SHP77 (cell line): ENCODE results near the gene MAGEB1.
A peak's percentile ranks its signal among the peaks of the same experiment; 100 is the strongest.

Experiments
- DNase-seq, 2 experiments: peaks; one replicate each; lab custom pipeline; 2025; lab: John Stamatoyannopoulos, UW

Gene MAGEB1, protein sequence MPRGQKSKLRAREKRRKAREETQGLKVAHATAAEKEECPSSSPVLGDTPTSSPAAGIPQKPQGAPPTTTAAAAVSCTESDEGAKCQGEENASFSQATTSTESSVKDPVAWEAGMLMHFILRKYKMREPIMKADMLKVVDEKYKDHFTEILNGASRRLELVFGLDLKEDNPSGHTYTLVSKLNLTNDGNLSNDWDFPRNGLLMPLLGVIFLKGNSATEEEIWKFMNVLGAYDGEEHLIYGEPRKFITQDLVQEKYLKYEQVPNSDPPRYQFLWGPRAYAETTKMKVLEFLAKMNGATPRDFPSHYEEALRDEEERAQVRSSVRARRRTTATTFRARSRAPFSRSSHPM

DNA sequence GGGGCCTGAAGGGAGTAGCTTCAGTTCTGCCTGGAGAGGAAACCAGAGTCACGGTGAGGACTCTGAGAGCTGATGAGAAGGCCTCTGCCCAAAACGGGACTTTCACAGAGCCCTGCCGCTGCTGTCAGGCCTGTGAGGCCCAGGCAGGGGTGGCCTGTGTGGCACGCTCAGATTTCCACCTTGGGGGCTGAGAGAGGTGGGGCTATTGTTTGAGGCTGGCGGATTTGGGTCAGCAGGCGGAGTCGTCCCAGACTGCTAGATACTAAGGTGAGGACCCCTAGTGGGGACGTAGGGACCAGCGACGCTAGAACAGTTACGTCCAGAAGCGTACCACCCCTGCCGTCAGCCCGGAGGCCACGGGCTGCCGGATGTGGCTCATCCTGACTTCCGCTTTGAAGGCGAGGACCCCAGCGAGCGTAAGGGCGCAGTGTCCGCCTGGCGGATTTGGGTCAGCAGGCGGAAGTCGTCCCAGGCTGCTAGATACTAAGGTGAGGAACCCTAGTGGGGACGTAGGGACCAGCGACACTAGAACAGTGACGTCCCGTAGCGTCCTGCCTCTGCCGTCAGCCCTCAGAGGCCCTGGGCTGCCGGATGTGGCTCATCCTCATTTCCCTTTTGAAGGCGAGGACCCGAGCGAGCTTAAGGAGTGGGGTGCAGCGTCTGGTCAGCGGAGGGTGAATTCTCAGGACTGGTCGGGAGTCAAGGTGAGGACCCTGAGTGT lies at the start of gene MAGEB1:
MAGEB1 (plus strand) TSS at position 378 of the 721 bp plus-strand sequence. CDS start 3,348 bp downstream, outside the sequence.
- DNase-seq, result peak; percentile 6 to 23

DNA sequence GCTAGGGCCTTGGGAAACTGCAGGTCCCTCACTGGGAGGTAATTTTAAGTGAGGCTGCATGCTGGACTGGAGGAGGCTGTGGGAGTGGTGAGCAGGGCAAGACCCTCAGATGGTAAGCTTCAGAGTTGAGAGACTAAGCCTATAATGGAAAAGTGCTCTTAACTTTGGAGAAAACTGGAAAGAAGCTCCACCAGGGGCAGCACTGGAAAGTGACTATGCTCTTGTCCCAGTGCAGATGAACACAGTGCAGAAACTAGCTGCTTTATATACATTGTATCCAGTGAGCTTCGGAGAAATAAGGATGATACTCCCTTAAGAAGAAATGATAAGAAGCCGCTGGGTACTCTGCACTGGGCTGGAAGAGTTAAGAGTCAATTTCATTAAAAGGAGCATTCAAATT lies 34.8 kb upstream of the MAGEB1 start:
- DNase-seq, result no peak

DNA sequence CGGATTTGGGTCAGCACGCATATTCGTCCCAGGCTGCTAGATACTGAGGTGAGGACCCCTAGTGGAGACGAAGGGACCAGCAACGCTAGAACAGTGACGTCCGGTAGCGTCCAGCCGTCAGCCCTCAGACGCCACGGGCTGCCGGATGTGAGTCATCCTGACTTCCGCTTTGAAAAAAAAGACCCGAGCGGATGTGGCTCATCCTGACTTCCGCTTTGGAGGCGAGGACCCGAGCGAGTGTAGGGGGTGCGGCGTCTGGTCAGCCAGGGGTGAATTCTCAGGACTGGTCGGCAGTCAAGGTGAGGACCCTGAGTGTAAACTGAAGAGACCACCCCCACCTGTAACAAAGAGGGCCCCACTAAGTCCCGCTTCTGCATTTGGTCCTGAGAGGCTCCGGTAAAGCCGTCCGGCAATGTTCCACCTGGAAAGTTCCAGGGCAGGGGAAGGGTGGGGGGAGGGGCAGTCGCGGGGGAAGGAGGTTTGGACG lies 31.5 kb upstream of the MAGEB1 start, which contains the start of gene MAGEB2:
MAGEB2 (plus strand) TSS at position 207 of the 487 bp plus-strand sequence. CDS start 3,018 bp downstream, outside the sequence.
- peak; percentile 74 to 80 for DNase-seq

DNA sequence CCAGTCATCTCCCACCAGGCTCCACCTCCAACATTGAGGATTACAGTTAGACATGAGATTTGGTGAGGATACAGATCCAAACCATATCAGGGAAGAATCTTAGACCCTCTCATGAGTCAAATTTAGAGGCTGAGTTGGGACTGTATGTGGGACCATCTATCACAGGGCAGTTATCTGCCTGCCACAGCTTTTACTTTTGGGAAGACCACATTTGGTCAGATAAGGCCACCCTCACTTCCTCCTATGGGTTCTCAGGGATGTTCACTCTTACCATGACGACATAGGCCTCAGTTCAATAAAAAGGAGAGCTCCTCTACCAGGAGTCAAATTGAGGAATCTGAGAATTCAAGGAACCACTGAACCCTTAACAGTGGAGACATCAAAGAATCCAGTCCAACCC lies 29.5 kb upstream of the MAGEB1 start:
- DNase-seq, result no peak

DNA sequence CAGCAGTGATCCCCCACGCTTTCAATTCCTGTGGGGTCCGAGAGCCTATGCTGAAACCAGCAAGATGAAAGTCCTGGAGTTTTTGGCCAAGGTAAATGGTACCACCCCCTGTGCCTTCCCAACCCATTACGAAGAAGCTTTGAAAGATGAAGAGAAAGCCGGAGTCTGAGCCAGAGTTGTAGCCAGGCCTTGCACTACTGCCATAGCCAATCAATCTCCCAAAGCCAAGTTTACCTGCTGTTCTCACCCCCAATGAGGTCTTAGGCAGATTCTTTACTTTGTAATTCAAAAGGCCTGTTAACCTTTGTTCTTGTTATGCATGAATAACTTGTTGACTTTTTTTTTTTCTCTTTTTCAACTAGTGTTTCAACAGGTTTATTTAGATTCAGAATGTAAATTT lies 27.6 kb upstream of the MAGEB1 start:
- no peak for DNase-seq

DNA sequence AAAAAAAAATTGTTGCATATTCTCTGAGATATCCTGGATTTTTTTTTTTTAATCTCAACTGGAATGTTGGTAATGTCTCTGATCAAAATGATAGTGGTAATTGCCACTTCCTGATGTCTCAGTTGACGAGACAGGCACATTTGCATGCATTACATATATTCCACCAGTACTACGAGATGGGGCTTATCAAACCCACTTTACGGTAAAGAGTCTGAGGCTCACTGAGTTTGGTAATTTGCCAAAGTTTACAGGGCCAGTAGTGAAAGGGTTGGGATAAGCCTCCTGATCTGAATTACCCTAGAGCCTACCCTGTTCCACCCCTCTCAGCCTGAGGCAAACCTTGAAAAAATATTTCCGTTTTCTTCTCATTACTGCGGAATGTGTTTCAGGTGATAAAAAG lies 26.3 kb upstream of the MAGEB1 start:
- no peak for DNase-seq

DNA sequence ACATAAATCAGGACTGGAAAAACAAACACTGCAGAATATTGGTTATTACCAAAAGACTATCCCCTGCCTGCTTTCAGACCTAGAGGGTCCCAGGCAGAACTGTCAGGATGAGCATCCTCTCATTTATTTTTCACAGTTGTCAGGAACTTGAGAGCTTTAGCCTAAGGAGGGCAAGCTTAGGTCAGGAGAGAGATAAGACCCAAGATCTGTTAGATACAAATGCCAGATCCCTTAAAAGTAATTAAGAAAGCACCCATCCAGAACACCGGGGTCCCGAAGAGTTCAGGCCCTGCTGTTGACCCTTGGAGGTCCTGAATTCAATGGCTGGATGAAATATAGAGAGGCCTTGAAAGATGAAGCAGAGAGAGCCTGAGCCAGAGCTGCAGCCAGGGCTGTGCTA lies 22.4 kb upstream of the MAGEB1 start:
- no peak for DNase-seq

DNA sequence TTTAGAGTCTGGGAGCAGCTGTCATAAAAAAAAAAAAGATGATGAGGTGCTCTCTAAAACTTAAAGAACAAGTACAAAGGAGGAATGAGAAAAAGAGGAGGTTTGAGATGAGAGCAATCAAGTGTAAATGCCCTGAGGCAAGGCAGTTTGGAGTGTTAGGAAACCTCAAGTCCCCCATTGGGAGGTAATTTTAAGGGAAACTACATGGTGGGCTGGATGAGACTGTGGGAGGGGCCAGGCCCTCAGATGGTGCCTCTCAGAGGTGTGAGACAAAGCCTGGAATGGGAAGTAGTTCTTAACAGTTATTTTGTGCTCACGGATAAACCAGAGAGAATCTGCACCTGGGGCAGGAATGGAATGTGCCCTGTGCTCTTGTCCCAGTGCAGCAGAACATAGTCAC lies 18.4 kb upstream of the MAGEB1 start:
- DNase-seq, result no peak

DNA sequence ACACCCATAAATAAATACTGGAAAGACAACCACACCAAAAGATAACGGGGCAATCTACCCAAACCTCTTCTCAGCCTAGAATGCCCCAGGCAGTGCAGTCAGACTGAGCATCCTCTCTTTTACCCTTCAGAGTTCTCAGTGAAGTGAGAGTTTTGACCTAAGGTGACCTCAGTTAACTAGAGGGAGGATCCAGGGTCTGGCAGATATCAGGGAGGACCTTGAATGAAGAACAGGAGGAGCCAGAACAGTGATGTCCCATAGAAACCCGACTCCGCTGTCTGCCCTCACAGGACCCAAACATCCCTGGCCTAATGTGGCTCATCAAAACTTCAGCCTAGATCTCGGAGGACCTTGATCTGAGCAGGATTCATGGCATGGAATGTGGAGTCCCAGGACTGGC lies 16.6 kb upstream of the MAGEB1 start, which contains the start of gene MAGEB3:
MAGEB3 (plus strand) TSS at position 263 of the 400 bp plus-strand sequence. CDS start 5,268 bp downstream, outside the sequence.
- DNase-seq, result no peak

DNA sequence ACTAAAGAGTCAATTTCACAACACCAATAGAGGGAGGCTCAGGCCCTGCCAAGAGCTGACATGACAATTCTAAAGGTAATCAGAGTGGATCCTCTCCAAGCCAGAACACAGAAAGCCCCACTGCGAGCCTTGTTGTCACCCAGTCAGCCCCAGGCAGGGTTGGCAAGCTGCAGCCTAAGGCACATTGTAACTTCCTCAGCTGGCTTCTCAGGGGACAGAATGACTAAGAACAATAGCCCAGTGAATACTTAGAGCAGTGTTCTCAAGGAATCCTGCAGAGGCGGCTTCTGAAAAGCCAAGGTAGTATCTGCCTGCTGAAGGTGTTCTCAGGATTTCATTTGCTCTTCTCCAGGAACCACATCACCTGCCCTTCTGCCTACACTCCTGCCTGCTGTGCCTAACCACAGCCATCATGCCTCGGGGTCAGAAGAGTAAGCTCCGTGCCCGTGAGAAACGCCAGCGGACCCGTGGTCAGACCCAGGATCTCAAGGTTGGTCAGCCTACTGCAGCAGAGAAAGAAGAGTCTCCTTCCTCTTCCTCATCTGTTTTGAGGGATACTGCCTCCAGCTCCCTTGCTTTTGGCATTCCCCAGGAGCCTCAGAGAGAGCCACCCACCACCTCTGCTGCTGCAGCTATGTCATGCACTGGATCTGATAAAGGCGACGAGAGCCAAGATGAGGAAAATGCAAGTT lies 5.1 kb upstream of the MAGEB1 start, which contains the start of gene MAGEB4:
MAGEB4 (plus strand) TSS at position 277 of the 692 bp plus-strand sequence; CDS start at position 413, 136 bp downstream.
- DNase-seq, result no peak

DNA sequence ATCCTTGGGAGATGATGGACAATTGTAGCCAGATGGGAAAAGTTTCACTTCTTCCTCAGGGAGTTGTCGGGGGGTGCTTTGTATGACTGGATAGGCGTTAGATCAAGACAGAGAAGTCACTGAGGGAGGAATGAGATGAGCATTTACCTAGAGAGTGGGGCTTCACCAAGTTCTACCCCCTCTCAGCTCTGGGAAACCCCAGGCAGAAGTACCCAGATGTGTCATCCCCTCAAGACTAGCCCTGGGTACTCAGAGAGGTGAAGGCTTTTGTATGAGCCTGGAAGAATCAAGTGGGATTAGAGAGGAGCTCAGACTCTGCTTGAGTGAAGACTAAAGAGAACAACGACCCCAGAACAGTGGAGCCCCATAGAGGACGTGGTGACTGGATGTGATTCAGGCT lies 1.9 kb downstream of the MAGEB1 start:
- no peak for DNase-seq

DNA sequence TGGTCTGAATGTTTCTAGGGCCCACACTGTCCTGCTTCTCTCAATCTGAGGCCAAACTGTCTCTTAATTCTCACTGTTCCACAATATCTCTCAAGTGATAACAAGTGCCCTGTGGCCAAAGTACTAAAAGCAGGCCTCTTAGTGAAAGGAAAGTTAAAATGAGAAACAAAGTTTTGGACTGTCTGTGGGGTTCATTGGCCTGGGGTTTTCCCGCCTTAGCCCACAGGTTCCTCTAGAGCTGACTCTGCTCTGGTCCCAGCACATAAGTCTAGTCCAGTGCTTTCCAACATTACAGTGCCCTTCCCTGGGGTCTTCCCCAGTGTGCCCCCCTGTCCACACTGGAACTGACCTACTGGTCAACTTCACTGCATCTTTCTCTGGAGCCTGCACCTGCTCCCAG lies 6.3 kb downstream of the MAGEB1 start:
- DNase-seq, result no peak

DNA sequence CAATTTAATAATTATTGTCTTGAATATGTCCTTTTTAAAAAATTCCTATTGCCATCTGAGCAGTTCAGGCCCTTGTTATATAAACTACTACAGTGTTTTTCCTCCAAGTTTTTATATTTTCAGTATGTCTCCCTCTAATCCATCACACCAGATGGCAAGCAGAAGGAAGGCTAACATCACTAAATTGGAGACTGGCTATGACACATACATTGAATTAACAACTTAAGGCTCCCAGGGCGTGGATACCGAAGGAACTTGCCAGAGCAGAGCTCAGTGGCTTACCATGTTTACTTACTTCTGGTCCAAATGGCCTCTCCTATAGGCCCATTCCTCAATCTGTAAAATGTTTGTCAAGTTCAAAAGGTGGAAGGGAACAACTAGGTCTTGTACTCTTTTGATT lies 13.0 kb downstream of the MAGEB1 start:
- DNase-seq, result no peak

DNA sequence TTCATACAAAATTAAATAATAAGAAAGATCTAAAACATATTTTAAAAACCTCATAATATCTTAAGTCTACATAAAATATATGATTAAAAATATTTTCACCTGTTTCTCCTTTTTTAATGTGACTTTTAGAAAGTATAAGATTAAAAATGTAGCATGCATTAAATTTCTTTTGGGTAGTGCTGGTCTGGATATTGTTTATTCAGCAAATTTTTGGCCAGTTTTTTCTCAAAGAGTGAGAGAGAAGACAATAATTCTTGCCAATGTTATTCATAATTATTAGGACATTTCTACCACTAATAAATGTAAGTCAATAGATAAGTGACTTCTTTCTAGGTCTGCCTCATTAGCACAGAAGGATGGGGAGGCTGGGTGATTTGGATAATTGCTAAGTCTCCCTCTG lies 14.1 kb downstream of the MAGEB1 start:
- no peak for DNase-seq

DNA sequence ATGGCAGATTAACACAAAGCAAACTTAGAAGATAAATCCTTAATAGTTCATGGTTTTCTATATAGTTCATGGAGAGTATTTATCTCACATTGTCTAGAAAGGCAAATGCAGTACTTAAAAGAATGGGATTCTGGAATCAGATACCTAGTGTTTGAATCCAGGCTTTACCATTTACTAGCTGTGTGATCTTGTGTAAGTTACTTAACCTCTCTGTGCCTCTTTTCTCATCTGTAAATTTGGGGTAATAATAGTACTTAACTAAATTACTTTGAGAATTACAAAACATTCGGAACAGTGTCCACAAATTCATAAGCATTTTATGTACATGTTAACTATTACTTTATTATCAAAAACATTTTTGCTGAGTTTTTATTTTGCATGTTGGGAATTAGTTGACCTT lies 15.8 kb downstream of the MAGEB1 start:
- no peak for DNase-seq

DNA sequence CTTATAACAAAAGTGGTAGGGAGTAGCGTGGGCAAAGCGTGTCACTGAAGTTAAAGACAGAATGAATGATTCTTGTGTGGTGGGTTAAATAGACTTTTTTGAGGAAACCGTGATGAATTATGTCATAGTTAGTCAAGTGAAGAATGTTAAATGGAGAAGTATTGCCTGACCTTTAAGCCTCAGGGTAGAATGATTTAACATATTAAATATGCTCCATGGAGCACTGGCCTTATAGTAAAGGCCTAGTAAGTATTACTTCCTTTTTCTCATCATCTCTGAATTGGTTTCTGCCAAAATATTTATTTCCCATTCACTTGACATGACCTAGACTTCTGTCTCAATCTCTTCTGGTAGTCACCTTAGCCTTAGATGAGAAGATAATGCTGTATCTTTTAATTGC lies 23.7 kb downstream of the MAGEB1 start:
- no peak for DNase-seq

DNA sequence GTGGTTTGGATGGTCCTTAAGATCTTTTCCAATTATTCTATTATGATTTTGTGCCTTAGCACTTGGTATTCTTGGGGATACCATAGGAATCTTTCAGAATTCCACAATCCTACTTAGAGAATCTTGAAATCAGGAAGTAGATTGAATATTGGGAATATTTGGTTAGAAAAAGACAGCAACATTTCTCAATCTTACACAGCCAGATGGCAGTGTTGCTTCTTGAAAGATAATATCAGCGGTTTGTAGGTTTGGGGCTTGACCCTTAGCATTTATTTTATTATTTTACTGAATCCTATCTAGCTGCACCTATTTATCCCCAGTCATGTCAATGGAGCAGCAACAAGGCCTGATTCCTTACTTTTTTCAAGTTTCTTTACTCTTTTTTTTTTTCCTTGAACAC lies 28.6 kb downstream of the MAGEB1 start:
- no peak for DNase-seq

DNA sequence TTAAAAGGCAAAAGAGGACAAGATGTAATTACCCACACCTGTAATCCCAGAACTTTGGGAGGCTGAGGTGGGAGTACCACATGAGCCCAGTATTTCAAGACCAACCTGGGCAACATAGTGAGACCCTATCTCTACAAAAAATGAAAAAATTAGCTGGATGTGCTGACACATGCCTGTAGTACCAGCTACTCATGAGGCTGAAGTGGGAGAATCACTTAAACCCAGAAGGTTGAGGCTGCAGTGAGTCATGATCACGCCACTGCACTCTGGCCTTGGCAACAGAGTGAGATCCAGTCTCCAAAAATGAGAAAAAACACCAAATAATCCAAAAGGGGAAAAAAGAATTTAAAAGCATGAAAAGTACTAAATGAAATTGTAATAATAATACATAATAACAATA lies 31.4 kb downstream of the MAGEB1 start:
- no peak for DNase-seq

DNA sequence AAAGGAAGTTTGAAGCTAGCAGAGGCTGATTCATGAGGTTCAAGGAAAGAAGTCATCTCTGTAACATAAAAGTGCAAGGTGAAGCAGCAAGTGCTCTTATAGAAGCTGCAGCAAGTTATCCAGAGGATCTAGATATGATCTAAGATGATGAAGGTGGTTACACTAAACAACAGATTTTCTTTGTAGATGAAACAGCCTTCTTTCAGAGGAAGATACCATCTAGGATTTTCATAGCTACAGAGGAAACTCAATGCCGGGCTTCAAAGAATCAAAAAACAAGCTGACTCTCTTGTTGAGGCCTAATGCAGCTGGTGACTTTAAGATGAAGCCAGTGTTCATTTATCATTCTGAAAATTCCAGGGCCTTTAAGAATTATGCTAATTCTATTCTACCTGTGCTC lies 33.5 kb downstream of the MAGEB1 start:
- no peak for DNase-seq

DNA sequence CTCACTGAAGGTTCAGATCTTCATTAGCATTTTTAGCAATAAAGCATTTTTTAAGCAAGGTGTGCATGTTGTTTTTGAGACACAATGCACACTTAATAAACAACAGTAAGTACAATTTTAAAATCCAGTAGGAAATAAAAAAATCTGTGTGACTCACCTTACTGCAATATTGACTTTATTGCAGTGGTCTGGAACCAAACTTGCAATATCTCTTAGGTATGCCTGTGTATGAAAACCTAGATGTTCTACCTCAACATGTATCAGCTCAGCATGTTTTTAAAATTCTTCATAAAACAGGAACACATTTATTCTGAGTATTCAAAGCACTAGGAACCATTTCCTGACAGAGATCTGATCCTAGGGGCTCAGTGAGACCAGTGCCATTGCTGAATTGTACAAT lies 35.6 kb downstream of the MAGEB1 start:
- no peak for DNase-seq

DNA sequence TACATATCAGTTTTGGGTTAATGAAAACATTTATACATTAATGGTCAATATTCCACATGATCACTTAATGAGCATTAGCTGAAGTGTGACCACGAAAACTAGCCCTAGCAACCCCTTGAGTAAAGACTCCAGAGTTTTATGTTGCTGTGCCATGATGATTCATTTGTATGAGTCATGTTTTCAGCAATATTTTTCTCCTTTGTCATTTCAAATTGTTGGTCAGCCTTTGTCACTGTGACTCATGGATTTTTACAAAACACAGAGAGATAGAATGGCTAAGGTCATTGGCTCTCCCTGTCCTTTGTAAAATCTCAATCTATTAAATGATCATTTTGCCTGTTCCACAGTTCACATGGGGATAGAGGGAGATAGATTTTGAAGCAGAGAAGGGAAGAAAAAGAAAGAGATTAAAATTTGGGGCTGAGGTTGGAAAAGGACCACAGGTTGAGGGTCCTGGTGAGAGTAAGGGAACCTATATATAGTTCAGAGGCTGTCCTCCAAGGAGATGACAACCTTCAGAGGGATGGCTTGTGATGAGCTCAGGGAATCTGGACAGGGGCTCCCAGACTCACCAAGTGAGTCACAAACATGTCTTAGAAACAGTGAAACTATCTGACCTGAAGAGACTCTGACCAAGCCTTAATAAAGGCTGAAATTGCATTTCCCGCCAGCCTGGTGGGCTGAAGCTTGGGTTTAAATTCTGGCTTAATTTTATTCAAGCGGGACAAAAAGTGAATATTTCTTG lies 36.7 kb downstream of the MAGEB1 start:
- DNase-seq, result peak in 1 of 2 experiments; percentile 34
